GM23338 (cell line): ENCODE measurements around the gene PPP2R1A. TPM values are rescaled to one million over a fixed set of nuclear protein-coding genes. Genes with fewer than 3 reads are reported as not detected.

Source experiments
- ATAC-seq: fragments of 200-7000 bp; cut with Tn5 transposase; 3 replicates; pipeline ENCODE4 v1.9.1; 2020
- DNase-seq: peaks from one replicate; pipeline ENCODE4 v3.0.0-alpha.2; 2015; ENCODE audit warnings: low spot score
- H2AFZ ChIP-seq: fragments of 200-600 bp; sonication (generic); 2 replicates; pipeline ENCODE4 v1.8.0; 2016; ENCODE audit warnings: antibody characterized with exemption, mild to moderate bottlenecking, moderate library complexity
- H3F3A ChIP-seq: fragments of 200-600 bp; sonication (generic); replicated peaks from 2 replicates; pipeline ENCODE4 v1.8.0; 2017; ENCODE audit warnings: antibody characterized with exemption, mixed run types, low read depth
- H3K27ac ChIP-seq: fragments of 200-600 bp; sonication (generic); 2 replicates; pipeline ENCODE4 v1.6.1; 2016; ENCODE audit warnings: low read depth
- H3K27me3 ChIP-seq: fragments of 200-600 bp; sonication (generic); 2 replicates; pipeline ENCODE4 v1.8.0; 2016; ENCODE audit warnings: mild to moderate bottlenecking, mixed run types, moderate library complexity; ENCODE audit not compliant: insufficient read depth
- H3K36me3 ChIP-seq: fragments of 200-600 bp; sonication (generic); 2 replicates; pipeline ENCODE4 v1.8.0; 2016; ENCODE audit warnings: mild to moderate bottlenecking; ENCODE audit not compliant: insufficient read depth
- H3K4me1 ChIP-seq: fragments of 200-600 bp; sonication (generic); 2 replicates; pipeline ENCODE4 v1.8.0; 2016; ENCODE audit warnings: mild to moderate bottlenecking, moderate library complexity; ENCODE audit not compliant: insufficient read depth
- H3K4me2 ChIP-seq: fragments of 200-600 bp; sonication (generic); 2 replicates; pipeline ENCODE4 v1.7.1; 2017; ENCODE audit warnings: mixed run types
- H3K4me3 ChIP-seq: fragments of 200-600 bp; sonication (generic); 2 replicates; pipeline ENCODE4 v1.6.1; 2016; ENCODE audit warnings: mixed run types
- H3K79me2 ChIP-seq: fragments of 200-600 bp; sonication (generic); replicated peaks from 2 replicates; pipeline ENCODE4 v1.8.0; 2017; ENCODE audit warnings: mild to moderate bottlenecking; ENCODE audit not compliant: insufficient read depth
- H3K9me2 ChIP-seq: fragments of 200-600 bp; sonication (generic); 2 replicates; pipeline ENCODE4 v1.8.0; 2017; ENCODE audit not compliant: insufficient read depth
- H4K20me1 ChIP-seq: fragments of 200-600 bp; sonication (generic); replicated peaks from 2 replicates; pipeline ENCODE4 v1.8.0; 2017; ENCODE audit warnings: mild to moderate bottlenecking; ENCODE audit not compliant: insufficient read depth
- H3K27ac Mint-ChIP-seq: 2 replicates; pipeline ENCODE4 v1.8.0; 2020; ENCODE audit warnings: inconsistent platforms, mild to moderate bottlenecking, moderate library complexity, mixed read lengths
- H3K27me3 Mint-ChIP-seq: 3 replicates; pipeline ENCODE4 v1.8.0; 2022; ENCODE audit warnings: low read depth, mild to moderate bottlenecking, moderate library complexity, mixed read lengths, inconsistent platforms; ENCODE audit not compliant: insufficient read depth, poor library complexity
- H3K36me3 Mint-ChIP-seq: 3 replicates; pipeline ENCODE4 v1.8.0; 2021; ENCODE audit warnings: low read depth, mild to moderate bottlenecking, inconsistent platforms, moderate library complexity, mixed read lengths
- H3K4me1 Mint-ChIP-seq: 3 replicates; pipeline ENCODE4 v1.8.0; 2020; ENCODE audit warnings: mild to moderate bottlenecking, inconsistent platforms, mixed read lengths
- H3K4me3 Mint-ChIP-seq: 3 replicates; pipeline ENCODE4 v1.8.0; 2021; ENCODE audit warnings: moderate library complexity, mild to moderate bottlenecking, inconsistent platforms, mixed read lengths
- H3K9me3 Mint-ChIP-seq: 3 replicates; pipeline ENCODE4 v1.8.0; 2020; ENCODE audit warnings: moderate library complexity, mild to moderate bottlenecking, inconsistent platforms, mixed read lengths
- CREB1 ChIP-seq: fragments of 250-450 bp; sonication (Bioruptor Pico); IDR thresholded peaks from 2 replicates; pipeline ENCODE4 v1.5.0; 2020; ENCODE audit warnings: low read depth, mild to moderate bottlenecking, moderate library complexity
- EZH2 ChIP-seq: fragments of 200-600 bp; sonication (generic); IDR thresholded peaks from one replicate; pipeline ENCODE4 v1.8.0; 2017; ENCODE audit warnings: antibody characterized with exemption, mild to moderate bottlenecking, low read depth; ENCODE audit not compliant: unreplicated experiment
- JUNB ChIP-seq: IDR thresholded peaks from one replicate; pipeline ENCODE4 v1.6.1; 2016; ENCODE audit warnings: antibody characterized with exemption; ENCODE audit not compliant: unreplicated experiment
- NANOG ChIP-seq: IDR thresholded peaks from 2 replicates; pipeline ENCODE4 v1.6.1; 2016; ENCODE audit warnings: antibody characterized with exemption, borderline replicate concordance
- POLR2AphosphoS5 ChIP-seq: IDR thresholded peaks from 2 replicates; pipeline ENCODE4 v1.6.1; 2016; ENCODE audit warnings: antibody characterized with exemption, low read depth
- REST ChIP-seq: IDR thresholded peaks from one replicate; pipeline ENCODE4 v1.6.1; 2018; ENCODE audit warnings: antibody characterized with exemption; ENCODE audit not compliant: unreplicated experiment
- STAT1 ChIP-seq: IDR thresholded peaks from one replicate; pipeline ENCODE4 v1.6.1; 2016; ENCODE audit warnings: antibody characterized with exemption; ENCODE audit not compliant: unreplicated experiment
- ZNF114 ChIP-seq: fragments of 250-450 bp; sonication (Bioruptor Pico); IDR thresholded peaks from 2 replicates; pipeline ENCODE4 v1.5.0; 2020; ENCODE audit warnings: mild to moderate bottlenecking, moderate library complexity
- ZNF331 ChIP-seq: fragments of 250-450 bp; sonication (Bioruptor Pico); IDR thresholded peaks from 2 replicates; pipeline ENCODE4 v1.5.0; 2020; ENCODE audit warnings: low read depth, mild to moderate bottlenecking, moderate library complexity
- polyA plus RNA-seq: library from polyadenylated mRNA; unstranded; fragments of >200 nt; fragmentation: Nextera tagmentation; extraction: Ambion mirVana; gene quantifications from 2 replicates; pipeline ENCODE4 v1.2.1, GENCODE V29; 2016
- total RNA-seq: library from RNA; depleted of rRNA; stranded (reverse); fragments of >200 nt; shearing (Covaris generic); gene quantifications from 2 replicates; pipeline ENCODE4 v1.2.3, GENCODE V29; 2014
- TF ChIP-seq, protein P1 (sequence below), 2 experiments: fragments of 200-600 bp in 1 of 2; sonication (generic) in 1 of 2; conservative IDR thresholded peaks; 2 replicates each; pipeline versions ENCODE4 v1.5.1 to v1.6.1; 2016 to 2017; ENCODE audit warnings: antibody characterized with exemption in 2 of 2, low read depth in 2 of 2, mild to moderate bottlenecking in 2 of 2, moderate library complexity in 1 of 2
- TF ChIP-seq, protein P2 (sequence below): IDR thresholded peaks from 2 replicates; pipeline ENCODE4 v1.6.1; 2016; ENCODE audit warnings: antibody characterized with exemption

Gene PPP2R1A
- total and polyA plus RNA-seq, 2 experiments from 2014 or later, result 212 to 381 TPM

DNA sequence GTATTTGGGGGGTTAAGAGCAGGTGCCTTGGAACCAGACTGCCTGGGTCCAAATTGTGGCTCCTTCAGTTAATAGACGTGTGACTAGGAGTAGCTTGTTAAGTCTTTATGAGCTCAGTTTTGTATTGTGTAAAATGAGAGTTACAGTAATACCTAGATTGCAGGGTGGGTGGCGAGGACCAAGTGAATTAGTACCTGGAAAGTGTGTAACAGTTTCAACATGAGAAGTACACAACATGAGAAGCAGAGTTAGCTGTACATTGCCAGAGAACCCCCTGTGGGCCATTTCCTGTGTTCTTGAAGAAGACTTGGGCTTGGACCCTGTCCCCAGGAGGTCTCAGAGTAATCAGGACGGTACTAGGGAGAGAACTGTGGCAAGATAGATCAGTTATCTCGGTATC is 36.8 kb downstream of the PPP2R1A start (continued):
- TF ChIP-seq NANOG (no peak), POLR2AphosphoS5 (no peak), REST (no peak), ZNF331 (CRISPR knock-in tag) (no peak), JUNB (no peak)
- TF ChIP-seq, protein P1, sequence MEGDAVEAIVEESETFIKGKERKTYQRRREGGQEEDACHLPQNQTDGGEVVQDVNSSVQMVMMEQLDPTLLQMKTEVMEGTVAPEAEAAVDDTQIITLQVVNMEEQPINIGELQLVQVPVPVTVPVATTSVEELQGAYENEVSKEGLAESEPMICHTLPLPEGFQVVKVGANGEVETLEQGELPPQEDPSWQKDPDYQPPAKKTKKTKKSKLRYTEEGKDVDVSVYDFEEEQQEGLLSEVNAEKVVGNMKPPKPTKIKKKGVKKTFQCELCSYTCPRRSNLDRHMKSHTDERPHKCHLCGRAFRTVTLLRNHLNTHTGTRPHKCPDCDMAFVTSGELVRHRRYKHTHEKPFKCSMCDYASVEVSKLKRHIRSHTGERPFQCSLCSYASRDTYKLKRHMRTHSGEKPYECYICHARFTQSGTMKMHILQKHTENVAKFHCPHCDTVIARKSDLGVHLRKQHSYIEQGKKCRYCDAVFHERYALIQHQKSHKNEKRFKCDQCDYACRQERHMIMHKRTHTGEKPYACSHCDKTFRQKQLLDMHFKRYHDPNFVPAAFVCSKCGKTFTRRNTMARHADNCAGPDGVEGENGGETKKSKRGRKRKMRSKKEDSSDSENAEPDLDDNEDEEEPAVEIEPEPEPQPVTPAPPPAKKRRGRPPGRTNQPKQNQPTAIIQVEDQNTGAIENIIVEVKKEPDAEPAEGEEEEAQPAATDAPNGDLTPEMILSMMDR (conservative IDR thresholded peaks at IDR 0.05; ENCODE audit: low read depth in 2 of 2), result no peak

GRCh38 chr19:52227196-52227940 is 37.5 kb downstream of the PPP2R1A start:
- Mint-ChIP-seq H3K36me3 (peaks cover 70% of the 10 kb centered on the region), H3K4me3 (no peak overlapping the region), H3K9me3 (no peaks in the 10 kb centered on the region), H3K27ac (no peak overlapping the region), H3K27me3 (peaks cover 11% of the 10 kb centered on the region), H3K4me1 (no peaks in the 10 kb centered on the region)
- ATAC-seq (no peak), DNase-seq (no peak)
- no peaks in the 10 kb centered on the region for H3F3A ChIP-seq
- no peak overlapping the region for H3K27ac ChIP-seq
- no peak overlapping the region for H3K4me2 ChIP-seq
- no peaks in the 10 kb centered on the region for H3K4me1 ChIP-seq
- peaks cover 3% of the 10 kb centered on the region; the same call in 1 of the 2 replicates for H4K20me1 ChIP-seq
- no peaks in the 10 kb centered on the region for H3K79me2 ChIP-seq
- TF ChIP-seq, protein P2, sequence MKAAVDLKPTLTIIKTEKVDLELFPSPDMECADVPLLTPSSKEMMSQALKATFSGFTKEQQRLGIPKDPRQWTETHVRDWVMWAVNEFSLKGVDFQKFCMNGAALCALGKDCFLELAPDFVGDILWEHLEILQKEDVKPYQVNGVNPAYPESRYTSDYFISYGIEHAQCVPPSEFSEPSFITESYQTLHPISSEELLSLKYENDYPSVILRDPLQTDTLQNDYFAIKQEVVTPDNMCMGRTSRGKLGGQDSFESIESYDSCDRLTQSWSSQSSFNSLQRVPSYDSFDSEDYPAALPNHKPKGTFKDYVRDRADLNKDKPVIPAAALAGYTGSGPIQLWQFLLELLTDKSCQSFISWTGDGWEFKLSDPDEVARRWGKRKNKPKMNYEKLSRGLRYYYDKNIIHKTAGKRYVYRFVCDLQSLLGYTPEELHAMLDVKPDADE, result no peak
- TF ChIP-seq POLR2AphosphoS5, result no peak
- TF ChIP-seq ZNF331 (CRISPR knock-in tag), result no peak
- TF ChIP-seq CREB1 (CRISPR knock-in tag), result no peak
- TF ChIP-seq EZH2, result no peak
- TF ChIP-seq NANOG, result no peak
- TF ChIP-seq, protein P1 (conservative IDR thresholded peaks at IDR 0.05; ENCODE audit: low read depth in 2 of 2), result no peak
- TF ChIP-seq STAT1, result no peak
- TF ChIP-seq JUNB, result no peak
- no peak for TF ChIP-seq ZNF114 (CRISPR knock-in tag)
- no peak for TF ChIP-seq REST
- no peak overlapping the region for H3K4me3 ChIP-seq
- no peaks in the 10 kb centered on the region for H3K9me2 ChIP-seq
- H3K36me3 ChIP-seq, result peaks cover 46% of the 10 kb centered on the region
- H2AFZ ChIP-seq, result no peak overlapping the region
- H3K27me3 ChIP-seq, result no peaks in the 10 kb centered on the region
